Left lung (tissue), 10 donors: ENCODE results near the gene CCDC93. TPM values are rescaled to one million over a fixed set of nuclear protein-coding genes. Genes with fewer than 3 reads are reported as not detected.

Source experiments
- ATAC-seq: fragments of 200-7000 bp; cut with Tn5 transposase; one replicate; pipeline ENCODE4 v1.9.1; 2020; ENCODE audit warnings: moderate library complexity
- DNase-seq, 4 donors: peaks; one replicate each; pipeline ENCODE4 v3.0.0-alpha.2; 2013 to 2020
- H3K27ac ChIP-seq, 2 donors: fragments of 200-600 bp; sonication (generic) in 1 of 2; one replicate each; pipeline versions ENCODE4 v1.5.0 to v1.8.0; 2020 to 2021
- H3K27me3 ChIP-seq, 2 donors: fragments of 200-600 bp; sonication (generic) in 1 of 2; one replicate each; pipeline versions ENCODE4 v1.5.0 to v1.8.0; 2020 to 2021
- H3K36me3 ChIP-seq, 2 donors: fragments of 200-600 bp; sonication (generic) in 1 of 2; one replicate each; pipeline versions ENCODE4 v1.5.0 to v1.8.0; 2020 to 2021
- H3K4me1 ChIP-seq, 2 donors: fragments of 200-600 bp; one replicate each; pipeline ENCODE4 v1.8.0; 2021
- H3K4me3 ChIP-seq, 2 donors: fragments of 200-600 bp; sonication (generic) in 1 of 2; one replicate each; pipeline versions ENCODE4 v1.5.0 to v1.8.0; 2020 to 2021; ENCODE audit warnings: mild to moderate bottlenecking in 1 of 2
- H3K9me3 ChIP-seq, 2 donors: fragments of 200-600 bp; sonication (generic) in 1 of 2; one replicate each; pipeline versions ENCODE4 v1.5.0 to v1.8.0; 2020 to 2021
- CTCF ChIP-seq, 2 donors: fragments of 200-600 bp; sonication (generic) in 1 of 2; IDR thresholded peaks; one replicate each; pipeline versions ENCODE4 v1.5.0 to v1.8.0; 2021; ENCODE audit warnings: antibody characterized with exemption in 2 of 2
- intact Hi-C, 2 donors: fragments of 100-400 bp; cut with DNase I; formaldehyde crosslinking; loops; one replicate each; pipeline versions ENCODE4 v1.11.2 to v1.14.2; 2022
- polyA plus RNA-seq, 6 donors: library from polyadenylated mRNA; unstranded; fragments of 120-200 nt; gene quantifications; one replicate each; pipeline ENCODE4 v1.2.1, GENCODE V29; 2013; ENCODE audit not compliant: insufficient read length in 6 of 6
- total RNA-seq, 2 donors: library from RNA; stranded (reverse); fragmentation: NEBNext Ultra II Directional; extraction: Animal tissue kit (Norgen Biotek cat#: 25700); gene quantifications; one replicate each; pipeline ENCODE4 v1.2.1, GENCODE V29; 2021
- donor health status: DM: no; HTN: yes; CAD: no.
- donor health status: DM: no; HTN: no; CAD: no.

Gene CCDC93
- total and polyA plus RNA-seq, 8 donors, result 30.2 to 56.8 (median 48.6) TPM

DNA sequence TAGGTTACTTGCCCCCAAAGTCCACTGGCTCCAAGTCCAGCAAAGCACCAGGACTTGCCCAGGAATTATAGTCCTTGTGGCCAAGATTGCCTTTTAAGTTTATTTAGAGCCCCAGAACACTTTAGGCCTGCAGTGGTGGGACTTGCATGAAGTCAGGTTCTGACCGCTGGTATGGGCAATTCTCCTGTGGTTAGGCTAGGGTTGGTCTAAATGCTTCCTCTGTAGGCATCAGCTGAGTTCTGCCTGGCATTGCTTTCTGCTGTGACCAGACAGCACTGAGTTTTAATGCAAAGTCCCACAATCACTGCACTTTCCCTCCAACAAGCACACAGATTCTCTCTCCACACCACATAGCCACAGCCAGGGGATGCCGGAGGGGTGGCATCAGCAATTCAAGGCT lies 134.9 kb downstream of the CCDC93 start:
- Histone ChIP-seq H3K9me3 (peaks cover 0 to 14% of the 10 kb centered on the region in 2 donors), H3K36me3 (no peaks in the 10 kb centered on the region), H3K27me3 (peaks cover 0 to 3% of the 10 kb centered on the region in 2 donors), H3K4me1 (no peaks in the 10 kb centered on the region), H3K4me3 (no peak overlapping the region), H3K27ac (no peak overlapping the region)
- TF ChIP-seq CTCF (IDR thresholded peaks at IDR 0.05), result no peak
- ATAC-seq (no peak), DNase-seq (no peak)
- intact Hi-C loops, result no loop called here

- H3K27ac ChIP-seq, result no peak overlapping the region
Measured at GRCh38 chr2:117875786-117876185, 138.1 kb downstream of the CCDC93 start.

More at GRCh38 chr2:117875786-117876185, 138.1 kb downstream of the CCDC93 start:
- Histone ChIP-seq H3K4me1 (no peaks in the 10 kb centered on the region), H3K4me3 (no peak overlapping the region), H3K9me3 (no peaks in the 10 kb centered on the region), H3K27me3 (peaks cover 0 to 3% of the 10 kb centered on the region in 2 donors), H3K36me3 (no peaks in the 10 kb centered on the region)
- intact Hi-C loops, result no loop called here
- ATAC-seq (no peak), DNase-seq (no peak)
- TF ChIP-seq CTCF (IDR thresholded peaks at IDR 0.05), result no peak

Other genes starting within 250 kb of the CCDC93 start
- 10 to 100 TPM; 39.1 to 55.7 TPM for gene DDX18, start 199.4 kb downstream of the CCDC93 start, total RNA-seq
- gene DDX18, start 199.4 kb downstream of the CCDC93 start, polyA plus RNA-seq, result 10 to 100 TPM; 72.2 to 85.0 (median 81.6) TPM
- 10 to 100 TPM; 31.5 to 35.4 TPM for gene INSIG2, start 74.4 kb upstream of the CCDC93 start, total RNA-seq
- gene INSIG2, start 74.4 kb upstream of the CCDC93 start, polyA plus RNA-seq, result 10 to 100 TPM; 33.9 to 56.6 (median 40.7) TPM